BE2C (cell line): Measurements from ENCODE around the gene CEP192.

Experiments used
- DNase-seq: peaks from one replicate; pipeline ENCODE4 v3.0.0-alpha.2; 2020
- H3K27me3 ChIP-seq: fragments of 250-450 bp; sonication (Bioruptor Pico); 2 replicates; pipeline ENCODE4 v1.5.1; 2020; ENCODE audit warnings: mild to moderate bottlenecking
- H3K36me3 ChIP-seq: fragments of 250-450 bp; sonication (Bioruptor Pico); 2 replicates; pipeline ENCODE4 v1.5.1; 2020; ENCODE audit warnings: mild to moderate bottlenecking
- H3K4me1 ChIP-seq: fragments of 250-450 bp; sonication (Bioruptor Pico); 2 replicates; pipeline ENCODE4 v1.5.1; 2020
- H3K4me3 ChIP-seq: 2 replicates; pipeline ENCODE4 v1.5.1; 2011; ENCODE audit warnings: low read depth, low read length
- H3K9me3 ChIP-seq: fragments of 250-450 bp; sonication (Bioruptor Pico); 2 replicates; pipeline ENCODE4 v1.5.1; 2020
- CTCF ChIP-seq: IDR thresholded peaks from 2 replicates; pipeline ENCODE4 v1.5.1; 2012; ENCODE audit warnings: mild to moderate bottlenecking, low read depth, low read length

The CEP192 gene

GRCh38 chr18:13028869-13029268, 37.7 kb downstream of the CEP192 start:
- no peaks in the 10 kb centered on the region for H3K9me3 ChIP-seq
- H3K4me3 ChIP-seq: no peak overlapping the region
- peaks cover 10% of the 10 kb centered on the region for H3K36me3 ChIP-seq
- DNase-seq: no peak
- H3K4me1 ChIP-seq: no peaks in the 10 kb centered on the region
- no peaks in the 10 kb centered on the region for H3K27me3 ChIP-seq
- TF ChIP-seq CTCF: no peak

GRCh38 chr18:13032173-13032572, 41.0 kb downstream of the CEP192 start:
- H3K36me3 ChIP-seq: peaks cover 10% of the 10 kb centered on the region
- H3K27me3 ChIP-seq: no peaks in the 10 kb centered on the region
- DNase-seq: no peak
- H3K9me3 ChIP-seq: no peaks in the 10 kb centered on the region
- no peaks in the 10 kb centered on the region for H3K4me1 ChIP-seq
- TF ChIP-seq CTCF: no peak
- no peak overlapping the region for H3K4me3 ChIP-seq

GRCh38 chr18:13035249-13035914, 44.2 kb downstream of the CEP192 start:
- H3K27me3 ChIP-seq: no peaks in the 10 kb centered on the region
- TF ChIP-seq CTCF: no peak
- H3K4me3 ChIP-seq: no peak overlapping the region
- no peaks in the 10 kb centered on the region for H3K4me1 ChIP-seq
- H3K36me3 ChIP-seq: peaks cover 5% of the 10 kb centered on the region; the same call in 1 of the 2 replicates
- DNase-seq: no peak
- H3K9me3 ChIP-seq: no peaks in the 10 kb centered on the region

GRCh38 chr18:13036622-13037320, 45.6 kb downstream of the CEP192 start:
- H3K36me3 ChIP-seq: no peaks in the 10 kb centered on the region
- no peak overlapping the region for H3K4me3 ChIP-seq
- no peak for DNase-seq
- H3K27me3 ChIP-seq: no peaks in the 10 kb centered on the region
- no peaks in the 10 kb centered on the region for H3K4me1 ChIP-seq
- TF ChIP-seq CTCF: no peak
- H3K9me3 ChIP-seq: no peaks in the 10 kb centered on the region

- no peak for DNase-seq
- H3K27me3 ChIP-seq: no peaks in the 10 kb centered on the region
- H3K9me3 ChIP-seq: no peaks in the 10 kb centered on the region
- no peak overlapping the region for H3K4me3 ChIP-seq
- no peak for TF ChIP-seq CTCF
- peaks cover 4% of the 10 kb centered on the region; the same call in 1 of the 2 replicates for H3K36me3 ChIP-seq
- no peaks in the 10 kb centered on the region for H3K4me1 ChIP-seq
Observed at GRCh38 chr18:13039806-13040205, 48.6 kb downstream of the CEP192 start.

GRCh38 chr18:13043066-13043465, 51.9 kb downstream of the CEP192 start:
- no peaks in the 10 kb centered on the region for H3K9me3 ChIP-seq
- no peak for TF ChIP-seq CTCF
- H3K4me1 ChIP-seq: no peaks in the 10 kb centered on the region
- no peak overlapping the region for H3K4me3 ChIP-seq
- no peaks in the 10 kb centered on the region for H3K27me3 ChIP-seq
- DNase-seq: no peak
- H3K36me3 ChIP-seq: peaks cover 4% of the 10 kb centered on the region; the same call in 1 of the 2 replicates
